ENCODE results near the gene PPA1.

GRCh38 chr10:70227548-70228320, 5.5 kb downstream of the PPA1 start:
- TF ChIP-seq CTCF (conservative IDR thresholded peaks at IDR 0.05; ENCODE audit: low read depth, low read length) (no peak), FOS (IDR thresholded peaks at IDR 0.05; ENCODE audit: low read depth, low read length) (no peak), ELK1 (IDR thresholded peaks at IDR 0.05; ENCODE audit: borderline replicate concordance, low read depth, low read length) (no peak), MAFK (IDR thresholded peaks at IDR 0.05; ENCODE audit: low read depth, low read length) (no peak), USF2 (IDR thresholded peaks at IDR 0.05; ENCODE audit: low read depth, low read length) (no peak), CEBPB (IDR thresholded peaks at IDR 0.05; ENCODE audit: low read depth, low read length) (no peak), MXI1 (IDR thresholded peaks at IDR 0.05; ENCODE audit: borderline replicate concordance, low read depth, low read length) (no peak), RFX5 (IDR thresholded peaks at IDR 0.05; ENCODE audit: low read depth, low read length) (no peak), POLR2A (IDR thresholded peaks at IDR 0.05; ENCODE audit: low read depth, low read length) (no peak), SMC3 (IDR thresholded peaks at IDR 0.05; ENCODE audit: low read depth, low read length) (no peak), CHD1 (IDR thresholded peaks at IDR 0.05; ENCODE audit: low read depth, low read length) (no peak)

Data from IMR-90 (cell line).